Endodermal cell (in vitro differentiated cells): ENCODE data around the gene ADAMTS15. TPM values are rescaled to one million over a fixed set of nuclear protein-coding genes. Genes with fewer than 3 reads are reported as not detected.

Experiments used
- DNase-seq: peaks from one replicate; pipeline ENCODE4 v3.0.0-alpha.2; 2017
- H3K27ac ChIP-seq: 2 replicates; pipeline ENCODE4 v1.5.1; 2013; ENCODE audit warnings: mild to moderate bottlenecking, low read depth, low read length, moderate library complexity
- H3K27me3 ChIP-seq: 2 replicates; pipeline ENCODE4 v1.6.1; 2013; ENCODE audit warnings: mild to moderate bottlenecking, low read length, moderate library complexity; ENCODE audit not compliant: insufficient read depth, control insufficient read depth, poor library complexity, severe bottlenecking
- H3K36me3 ChIP-seq: 2 replicates; pipeline ENCODE4 v1.7.0; 2013; ENCODE audit warnings: mild to moderate bottlenecking, low read length, moderate library complexity; ENCODE audit not compliant: control insufficient read depth, insufficient read depth
- H3K4me1 ChIP-seq: one replicate; pipeline ENCODE4 v1.7.0; 2013; ENCODE audit warnings: low read length; ENCODE audit not compliant: control insufficient read depth, insufficient read depth
- H3K4me3 ChIP-seq: 2 replicates; pipeline ENCODE4 v1.5.1; 2013; ENCODE audit warnings: mild to moderate bottlenecking, low read length, moderate library complexity
- H3K9ac ChIP-seq: 2 replicates; pipeline ENCODE4 v1.6.1; 2013; ENCODE audit warnings: mild to moderate bottlenecking, low read length, moderate library complexity; ENCODE audit not compliant: poor library complexity, severe bottlenecking; ENCODE audit errors: extremely low read depth
- H3K9me3 ChIP-seq: 2 replicates; pipeline ENCODE4 v1.6.1; 2013; ENCODE audit warnings: mild to moderate bottlenecking, low read length, moderate library complexity; ENCODE audit not compliant: control insufficient read depth
- H3K27ac Mint-ChIP-seq: 2 replicates; pipeline ENCODE4 v1.8.0; 2020; ENCODE audit warnings: mixed read lengths
- H3K27me3 Mint-ChIP-seq: 2 replicates; pipeline ENCODE4 v1.8.0; 2021; ENCODE audit warnings: mild to moderate bottlenecking, mixed read lengths; ENCODE audit not compliant: insufficient read depth
- H3K36me3 Mint-ChIP-seq: 2 replicates; pipeline ENCODE4 v1.8.0; 2020; ENCODE audit warnings: low read depth, mixed read lengths
- H3K4me1 Mint-ChIP-seq: 2 replicates; pipeline ENCODE4 v1.8.0; 2020; ENCODE audit warnings: mixed read lengths
- H3K4me3 Mint-ChIP-seq: 2 replicates; pipeline ENCODE4 v1.8.0; 2020; ENCODE audit warnings: mild to moderate bottlenecking, moderate library complexity, mixed read lengths
- H3K9me3 Mint-ChIP-seq: 2 replicates; pipeline ENCODE4 v1.8.0; 2020; ENCODE audit warnings: mild to moderate bottlenecking, mixed read lengths
- CTCF ChIP-seq: fragments of 200-600 bp; sonication (generic); conservative IDR thresholded peaks from 2 replicates; pipeline ENCODE4 v1.5.0; 2021; ENCODE audit warnings: antibody characterized with exemption, mild to moderate bottlenecking
- WGBS, 2 experiments: methylation state at CpG; one replicate each; pipeline versions ENCODE4 v1.1.5 to v1.1.7; 2013; ENCODE audit warnings: missing lambda C conversion rate in 2 of 2, mixed read lengths in 1 of 2; ENCODE audit not compliant: insufficient coverage in 1 of 2, insufficient read length in 1 of 2; 5-methylcytosine and 5-hydroxymethylcytosine counted together
- total RNA-seq, 2 donors: library from RNA; stranded (reverse); fragmentation: NEBNext Ultra II Directional in 1 of 2; extraction: Animal tissue kit (Norgen Biotek cat#: 25700) in 1 of 2; gene quantifications; 2 replicates in 1 of 2; 3 replicates in 1 of 2; pipeline ENCODE4 v1.2.1, GENCODE V29; 2021

Gene ADAMTS15
- total RNA-seq, 2 donors from 2014 or later, result 0.27 to 1.0 TPM

GRCh38 chr11:130488848-130489584 lies 40.6 kb downstream of the ADAMTS15 start:
- 89 to 97% methylated on average over 5 of the region's 5 CpGs for WGBS, 2 experiments
- Mint-ChIP-seq H3K4me1 (peaks cover 5% of the 10 kb centered on the region), H3K36me3 (no peaks in the 10 kb centered on the region), H3K9me3 (peaks cover 3% of the 10 kb centered on the region), H3K27me3 (no peaks in the 10 kb centered on the region), H3K4me3 (no peak overlapping the region), H3K27ac (no peak overlapping the region)
- H3K4me3 ChIP-seq, result no peak overlapping the region
- H3K36me3 ChIP-seq, result no peaks in the 10 kb centered on the region
- no peaks in the 10 kb centered on the region for H3K27me3 ChIP-seq
- DNase-seq, result no peak
- H3K9ac ChIP-seq, result no peak overlapping the region
- no peak overlapping the region for H3K27ac ChIP-seq
- no peaks in the 10 kb centered on the region for H3K4me1 ChIP-seq
- no peak for TF ChIP-seq CTCF
- H3K9me3 ChIP-seq, result peaks cover 4% of the 10 kb centered on the region

GRCh38 chr11:130489716-130490115 lies 41.3 kb downstream of the ADAMTS15 start:
- 92 to 97% methylated on average over 8 to 10 of the region's 12 CpGs for WGBS, 2 experiments
- Histone ChIP-seq H3K9me3 (no peaks in the 10 kb centered on the region), H3K9ac (no peak overlapping the region), H3K27me3 (no peaks in the 10 kb centered on the region), H3K4me1 (no peaks in the 10 kb centered on the region), H3K4me3 (no peak overlapping the region), H3K27ac (no peak overlapping the region), H3K36me3 (no peaks in the 10 kb centered on the region)
- H3K27ac Mint-ChIP-seq, result no peak overlapping the region
- no peaks in the 10 kb centered on the region for H3K9me3 Mint-ChIP-seq
- no peak overlapping the region for H3K4me3 Mint-ChIP-seq
- H3K27me3 Mint-ChIP-seq, result no peaks in the 10 kb centered on the region
- no peak for TF ChIP-seq CTCF
- H3K4me1 Mint-ChIP-seq, result peaks cover 5% of the 10 kb centered on the region
- no peaks in the 10 kb centered on the region for H3K36me3 Mint-ChIP-seq
- no peak for DNase-seq

- H3K36me3 ChIP-seq, result no peaks in the 10 kb centered on the region
- H3K4me1 ChIP-seq, result no peaks in the 10 kb centered on the region
- no peak overlapping the region for H3K4me3 ChIP-seq
- no peak for TF ChIP-seq CTCF
- H3K27ac ChIP-seq, result no peak overlapping the region
- Mint-ChIP-seq H3K27me3 (no peaks in the 10 kb centered on the region), H3K9me3 (no peaks in the 10 kb centered on the region), H3K27ac (no peak overlapping the region), H3K36me3 (no peaks in the 10 kb centered on the region), H3K4me3 (no peak overlapping the region), H3K4me1 (peaks cover 5% of the 10 kb centered on the region)
- H3K9me3 ChIP-seq, result no peaks in the 10 kb centered on the region
- H3K27me3 ChIP-seq, result no peaks in the 10 kb centered on the region
- DNase-seq, result no peak
- 91 to 93% methylated on average over 5 to 6 of the region's 7 CpGs for WGBS, 2 experiments
- H3K9ac ChIP-seq, result no peak overlapping the region
Observed at GRCh38 chr11:130490682-130491449, 42.4 kb downstream of the ADAMTS15 start.
